Measurements from ENCODE around the gene CACNA1D.

The CACNA1D gene

GRCh38 chr3:53671192-53671960 lies 177.0 kb downstream of the CACNA1D start:
- Histone ChIP-seq H3K4me1 (ENCODE audit: control insufficient read depth in 5 of 5, insufficient read depth in 5 of 5, low read length in 5 of 5) (peaks cover 0 to 14% (median 4%) of the 10 kb centered on the region in 5 donors), H3K4me3 (ENCODE audit: low read depth in 1 of 5, low read length in 5 of 5) (no peak overlapping the region), H3K27me3 (ENCODE audit: control insufficient read depth in 5 of 5, insufficient read depth in 4 of 5, low read length in 5 of 5) (peaks cover 4 to 21% (median 13%) of the 10 kb centered on the region in 5 donors), H3K9me3 (ENCODE audit: control insufficient read depth in 5 of 5, low read length in 5 of 5) (no peaks in the 10 kb centered on the region), H3K36me3 (ENCODE audit: control insufficient read depth in 5 of 5, insufficient read depth in 5 of 5, low read length in 5 of 5) (no peaks in the 10 kb centered on the region), H3K27ac (ENCODE audit: low read depth, low read length) (no peak overlapping the region), H3K9ac (ENCODE audit: low read length in 5 of 5) (no peak overlapping the region)

DNA sequence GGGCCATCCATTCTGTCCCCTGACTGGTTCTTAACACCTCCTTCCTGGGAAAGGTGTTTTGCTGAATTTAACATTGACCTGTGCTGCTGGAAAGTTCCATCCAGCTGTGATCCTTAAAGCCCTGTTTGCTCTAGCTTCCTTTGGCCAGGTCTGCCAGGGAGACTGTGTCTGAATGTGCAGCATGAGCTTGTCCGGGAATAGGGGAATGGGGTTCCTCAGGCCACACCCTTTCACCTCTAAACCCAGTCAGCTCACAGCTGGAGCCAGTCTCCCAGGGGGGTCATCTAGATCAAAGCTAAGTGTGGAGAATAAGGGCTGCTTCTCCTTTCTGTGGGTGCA lies 177.5 kb downstream of the CACNA1D start:
- Histone ChIP-seq H3K4me1 (ENCODE audit: control insufficient read depth in 5 of 5, insufficient read depth in 5 of 5, low read length in 5 of 5) (peaks cover 0 to 14% (median 4%) of the 10 kb centered on the region in 5 donors), H3K9ac (ENCODE audit: low read length in 5 of 5) (no peak overlapping the region), H3K9me3 (ENCODE audit: control insufficient read depth in 5 of 5, low read length in 5 of 5) (no peaks in the 10 kb centered on the region), H3K27me3 (ENCODE audit: control insufficient read depth in 5 of 5, insufficient read depth in 4 of 5, low read length in 5 of 5) (peaks cover 4 to 22% (median 13%) of the 10 kb centered on the region in 5 donors), H3K4me3 (ENCODE audit: low read depth in 1 of 5, low read length in 5 of 5) (no peak overlapping the region), H3K27ac (ENCODE audit: low read depth, low read length) (no peak overlapping the region), H3K36me3 (ENCODE audit: control insufficient read depth in 5 of 5, insufficient read depth in 5 of 5, low read length in 5 of 5) (no peaks in the 10 kb centered on the region)

- H3K27ac ChIP-seq (ENCODE audit: low read depth, low read length), result no peak overlapping the region
- no peaks in the 10 kb centered on the region for H3K9me3 ChIP-seq (ENCODE audit: control insufficient read depth in 5 of 5, low read length in 5 of 5)
- no peak overlapping the region for H3K4me3 ChIP-seq (ENCODE audit: low read depth in 1 of 5, low read length in 5 of 5)
- H3K27me3 ChIP-seq (ENCODE audit: control insufficient read depth in 5 of 5, insufficient read depth in 4 of 5, low read length in 5 of 5), result peaks cover 4 to 25% (median 13%) of the 10 kb centered on the region in 5 donors
- no peaks in the 10 kb centered on the region for H3K36me3 ChIP-seq (ENCODE audit: control insufficient read depth in 5 of 5, insufficient read depth in 5 of 5, low read length in 5 of 5)
- H3K9ac ChIP-seq (ENCODE audit: low read length in 5 of 5), result no peak overlapping the region
- peaks cover 0 to 14% (median 4%) of the 10 kb centered on the region in 5 donors for H3K4me1 ChIP-seq (ENCODE audit: control insufficient read depth in 5 of 5, insufficient read depth in 5 of 5, low read length in 5 of 5)
Measured at GRCh38 chr3:53672981-53673380, 178.6 kb downstream of the CACNA1D start.

DNA sequence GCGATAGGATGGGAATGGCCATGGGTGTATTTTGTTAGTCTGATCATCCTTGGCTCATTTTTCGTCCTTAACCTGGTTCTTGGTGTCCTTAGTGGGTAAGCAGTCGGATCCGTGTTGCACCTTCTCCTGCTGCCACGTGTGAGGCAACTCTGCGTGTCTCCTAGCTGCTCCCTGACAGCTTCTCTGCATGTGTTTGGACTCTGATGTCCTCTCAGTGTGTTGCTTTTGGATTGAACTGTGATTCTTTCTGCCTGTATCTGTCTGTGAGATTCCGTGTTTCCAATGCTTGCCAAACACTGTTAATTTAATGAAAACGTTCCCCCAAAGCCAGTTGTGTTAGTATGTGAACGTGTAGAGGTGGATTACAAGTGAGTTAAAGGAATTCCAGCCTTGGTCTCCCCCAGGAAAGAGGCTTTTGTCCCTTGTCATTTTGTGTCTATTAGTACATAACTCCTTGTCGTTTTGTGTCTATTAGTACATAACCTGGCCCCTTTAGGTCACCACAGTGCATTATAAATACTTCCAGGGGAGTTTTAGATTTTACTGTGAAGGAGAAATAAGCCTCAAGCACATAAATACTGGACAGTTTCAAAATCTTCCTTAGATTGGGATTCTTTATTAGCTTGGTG lies 179.4 kb downstream of the CACNA1D start:
- Histone ChIP-seq H3K27ac (ENCODE audit: low read depth, low read length) (no peak overlapping the region), H3K27me3 (ENCODE audit: control insufficient read depth in 5 of 5, insufficient read depth in 4 of 5, low read length in 5 of 5) (peaks cover 8 to 29% (median 13%) of the 10 kb centered on the region in 5 donors)

DNA sequence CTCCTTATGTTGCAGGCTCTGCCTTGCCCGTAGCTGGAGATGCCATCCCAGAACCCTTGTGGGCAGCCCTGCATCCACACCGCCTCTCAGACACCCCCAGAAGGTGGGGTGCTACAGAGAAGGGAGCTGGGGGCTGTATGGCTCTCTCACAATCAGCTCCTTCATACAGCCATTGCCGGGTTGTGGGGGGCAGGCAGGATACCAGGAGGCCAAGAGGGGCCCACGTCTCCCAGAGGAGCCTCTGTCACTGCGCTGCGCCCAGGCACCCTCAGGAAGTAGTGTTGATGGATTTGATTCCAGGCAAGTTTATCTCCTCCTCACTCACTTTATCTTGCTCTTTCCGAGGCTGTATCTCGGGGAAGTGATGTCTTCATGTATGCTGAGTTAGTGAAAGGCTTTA lies 180.2 kb downstream of the CACNA1D start:
- peaks cover 8 to 29% (median 13%) of the 10 kb centered on the region in 5 donors for H3K27me3 ChIP-seq (ENCODE audit: control insufficient read depth in 5 of 5, insufficient read depth in 4 of 5, low read length in 5 of 5)
- no peak overlapping the region for H3K4me3 ChIP-seq (ENCODE audit: low read depth in 1 of 5, low read length in 5 of 5)
- peaks cover 0 to 14% (median 4%) of the 10 kb centered on the region in 5 donors for H3K4me1 ChIP-seq (ENCODE audit: control insufficient read depth in 5 of 5, insufficient read depth in 5 of 5, low read length in 5 of 5)
- H3K36me3 ChIP-seq (ENCODE audit: control insufficient read depth in 5 of 5, insufficient read depth in 5 of 5, low read length in 5 of 5), result no peaks in the 10 kb centered on the region
- H3K9ac ChIP-seq (ENCODE audit: low read length in 5 of 5), result no peak overlapping the region
- H3K9me3 ChIP-seq (ENCODE audit: control insufficient read depth in 5 of 5, low read length in 5 of 5), result no peaks in the 10 kb centered on the region
- no peak overlapping the region for H3K27ac ChIP-seq (ENCODE audit: low read depth, low read length)

More for the DNA sequence above, 179.4 kb downstream of the CACNA1D start:
- Histone ChIP-seq H3K4me1 (ENCODE audit: control insufficient read depth in 5 of 5, insufficient read depth in 5 of 5, low read length in 5 of 5) (peaks cover 0 to 14% (median 4%) of the 10 kb centered on the region in 5 donors), H3K4me3 (ENCODE audit: low read depth in 1 of 5, low read length in 5 of 5) (peak overlapping the region in 1 of 5 donors; percentile 9), H3K9ac (ENCODE audit: low read length in 5 of 5) (no peak overlapping the region), H3K9me3 (ENCODE audit: control insufficient read depth in 5 of 5, low read length in 5 of 5) (no peaks in the 10 kb centered on the region), H3K36me3 (ENCODE audit: control insufficient read depth in 5 of 5, insufficient read depth in 5 of 5, low read length in 5 of 5) (no peaks in the 10 kb centered on the region)

- peaks cover 0 to 14% (median 4%) of the 10 kb centered on the region in 5 donors for H3K4me1 ChIP-seq (ENCODE audit: control insufficient read depth in 5 of 5, insufficient read depth in 5 of 5, low read length in 5 of 5)
- H3K9me3 ChIP-seq (ENCODE audit: control insufficient read depth in 5 of 5, low read length in 5 of 5), result no peaks in the 10 kb centered on the region
- no peak overlapping the region for H3K27ac ChIP-seq (ENCODE audit: low read depth, low read length)
- H3K27me3 ChIP-seq (ENCODE audit: control insufficient read depth in 5 of 5, insufficient read depth in 4 of 5, low read length in 5 of 5), result peaks cover 10 to 32% (median 13%) of the 10 kb centered on the region in 5 donors
- no peaks in the 10 kb centered on the region for H3K36me3 ChIP-seq (ENCODE audit: control insufficient read depth in 5 of 5, insufficient read depth in 5 of 5, low read length in 5 of 5)
- no peak overlapping the region for H3K9ac ChIP-seq (ENCODE audit: low read length in 5 of 5)
- no peak overlapping the region for H3K4me3 ChIP-seq (ENCODE audit: low read depth in 1 of 5, low read length in 5 of 5)
Measured at GRCh38 chr3:53675022-53675697, 180.7 kb downstream of the CACNA1D start.

DNA sequence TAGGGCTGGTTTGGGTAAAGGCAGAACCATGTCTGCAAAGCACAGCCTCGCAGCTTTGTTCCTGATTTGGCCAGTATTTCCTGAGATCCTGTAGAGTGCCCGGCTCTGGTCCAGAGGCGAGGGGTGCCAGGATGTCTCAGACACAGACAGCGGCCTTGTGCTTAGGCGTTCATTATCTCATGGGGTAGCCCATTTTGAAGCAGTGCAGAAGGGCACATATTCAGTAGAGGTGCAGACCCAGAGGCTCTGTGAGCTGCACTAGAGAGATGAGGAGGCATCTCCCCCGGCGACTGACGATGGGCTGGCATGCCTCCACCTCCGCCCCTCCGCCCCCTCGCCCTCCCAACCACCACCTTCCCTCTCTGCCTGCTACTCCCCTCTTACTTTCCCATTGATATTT lies 181.5 kb downstream of the CACNA1D start:
- Histone ChIP-seq H3K27ac (ENCODE audit: low read depth, low read length) (no peak overlapping the region), H3K4me1 (ENCODE audit: control insufficient read depth in 5 of 5, insufficient read depth in 5 of 5, low read length in 5 of 5) (peaks cover 0 to 14% (median 4%) of the 10 kb centered on the region in 5 donors), H3K36me3 (ENCODE audit: control insufficient read depth in 5 of 5, insufficient read depth in 5 of 5, low read length in 5 of 5) (no peaks in the 10 kb centered on the region), H3K9ac (ENCODE audit: low read length in 5 of 5) (no peak overlapping the region), H3K9me3 (ENCODE audit: control insufficient read depth in 5 of 5, low read length in 5 of 5) (no peaks in the 10 kb centered on the region), H3K4me3 (ENCODE audit: low read depth in 1 of 5, low read length in 5 of 5) (no peak overlapping the region), H3K27me3 (ENCODE audit: control insufficient read depth in 5 of 5, insufficient read depth in 4 of 5, low read length in 5 of 5) (peaks cover 12 to 34% (median 13%) of the 10 kb centered on the region in 5 donors)

DNA sequence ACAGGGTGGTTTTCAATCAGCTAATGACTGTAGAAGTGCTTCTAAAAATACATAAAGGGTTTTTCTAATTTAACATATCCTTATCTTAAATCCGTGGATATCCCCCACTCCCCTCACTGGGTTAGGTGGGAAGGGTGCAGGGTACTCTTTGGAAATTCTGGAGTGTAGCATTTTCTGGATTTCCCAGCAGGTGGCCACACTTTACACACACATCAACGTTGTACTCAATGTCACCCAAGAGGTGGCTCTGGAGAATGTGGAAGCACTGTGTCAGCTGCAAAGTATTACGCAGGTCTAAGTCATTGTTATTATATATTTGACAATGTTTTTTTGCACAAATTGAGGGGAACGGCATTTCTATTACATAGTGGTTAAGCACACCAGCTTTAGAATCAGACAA lies 183.0 kb downstream of the CACNA1D start:
- Histone ChIP-seq H3K9ac (ENCODE audit: low read length in 5 of 5) (no peak overlapping the region), H3K4me1 (ENCODE audit: control insufficient read depth in 5 of 5, insufficient read depth in 5 of 5, low read length in 5 of 5) (peaks cover 0 to 11% (median 0%) of the 10 kb centered on the region in 5 donors), H3K9me3 (ENCODE audit: control insufficient read depth in 5 of 5, low read length in 5 of 5) (no peaks in the 10 kb centered on the region), H3K27me3 (ENCODE audit: control insufficient read depth in 5 of 5, insufficient read depth in 4 of 5, low read length in 5 of 5) (peaks cover 13 to 37% (median 18%) of the 10 kb centered on the region in 5 donors), H3K27ac (ENCODE audit: low read depth, low read length) (no peak overlapping the region), H3K4me3 (ENCODE audit: low read depth in 1 of 5, low read length in 5 of 5) (no peak overlapping the region), H3K36me3 (ENCODE audit: control insufficient read depth in 5 of 5, insufficient read depth in 5 of 5, low read length in 5 of 5) (no peaks in the 10 kb centered on the region)

DNA sequence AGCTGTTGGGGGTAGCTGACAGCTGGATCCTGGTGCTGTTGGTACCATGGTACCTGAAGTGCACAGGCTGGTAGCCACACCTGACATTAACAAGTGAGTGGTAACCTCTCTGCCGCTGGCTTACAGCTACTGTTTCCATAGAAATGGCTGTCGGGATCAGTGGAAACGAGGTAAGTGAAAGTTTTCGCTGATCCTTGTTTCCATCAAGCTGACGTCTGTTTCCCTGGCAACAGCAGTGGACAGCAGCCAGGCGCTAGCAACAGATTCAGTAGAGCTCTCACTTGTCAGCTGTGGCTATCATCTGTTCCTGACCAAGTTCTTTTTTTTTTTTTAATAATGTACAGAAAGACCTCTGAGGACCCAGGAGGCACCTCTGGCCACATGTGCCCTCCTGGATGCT lies 185.6 kb downstream of the CACNA1D start:
- Histone ChIP-seq H3K36me3 (ENCODE audit: control insufficient read depth in 5 of 5, insufficient read depth in 5 of 5, low read length in 5 of 5) (no peaks in the 10 kb centered on the region), H3K9me3 (ENCODE audit: control insufficient read depth in 5 of 5, low read length in 5 of 5) (no peaks in the 10 kb centered on the region), H3K27ac (ENCODE audit: low read depth, low read length) (no peak overlapping the region), H3K27me3 (ENCODE audit: control insufficient read depth in 5 of 5, insufficient read depth in 4 of 5, low read length in 5 of 5) (peaks cover 8 to 33% (median 12%) of the 10 kb centered on the region in 5 donors), H3K4me1 (ENCODE audit: control insufficient read depth in 5 of 5, insufficient read depth in 5 of 5, low read length in 5 of 5) (no peaks in the 10 kb centered on the region), H3K4me3 (ENCODE audit: low read depth in 1 of 5, low read length in 5 of 5) (no peak overlapping the region), H3K9ac (ENCODE audit: low read length in 5 of 5) (no peak overlapping the region)

DNA sequence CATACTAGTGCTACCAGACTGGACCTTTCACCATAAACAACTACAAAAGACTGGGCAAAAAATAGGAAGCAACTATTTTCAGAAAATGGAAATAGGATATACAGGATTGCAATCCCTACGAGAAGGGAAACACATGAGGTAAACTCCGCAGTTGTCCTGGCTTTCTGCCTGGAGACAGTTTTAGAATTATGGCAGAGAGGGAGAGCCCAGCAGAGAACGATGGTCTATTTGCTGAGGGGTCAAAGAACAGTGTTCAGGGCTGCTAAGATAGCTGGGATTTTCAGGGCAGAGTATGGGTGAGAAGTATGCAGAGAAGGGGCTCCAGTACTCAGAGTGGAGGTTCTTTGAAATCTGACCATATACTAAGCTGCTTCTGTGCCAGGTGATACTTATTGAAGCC lies 188.4 kb downstream of the CACNA1D start:
- H3K4me1 ChIP-seq (ENCODE audit: control insufficient read depth in 5 of 5, insufficient read depth in 5 of 5, low read length in 5 of 5), result no peaks in the 10 kb centered on the region
- H3K36me3 ChIP-seq (ENCODE audit: control insufficient read depth in 5 of 5, insufficient read depth in 5 of 5, low read length in 5 of 5), result no peaks in the 10 kb centered on the region
- no peak overlapping the region for H3K27ac ChIP-seq (ENCODE audit: low read depth, low read length)
- H3K9me3 ChIP-seq (ENCODE audit: control insufficient read depth in 5 of 5, low read length in 5 of 5), result no peaks in the 10 kb centered on the region
- H3K27me3 ChIP-seq (ENCODE audit: control insufficient read depth in 5 of 5, insufficient read depth in 4 of 5, low read length in 5 of 5), result peaks cover 8 to 21% (median 12%) of the 10 kb centered on the region in 5 donors
- no peak overlapping the region for H3K4me3 ChIP-seq (ENCODE audit: low read depth in 1 of 5, low read length in 5 of 5)
- no peak overlapping the region for H3K9ac ChIP-seq (ENCODE audit: low read length in 5 of 5)
